GM12878 (cell line): Measurements from ENCODE around the gene NUP205. TPM values are rescaled to one million over a fixed set of nuclear protein-coding genes. Genes with fewer than 3 reads are reported as not detected.

Experiments used
- ATAC-seq: fragments of 200-7000 bp; cut with Tn5 transposase; 3 replicates; pipeline ENCODE4 v1.9.1; 2020; ENCODE audit warnings: mild to moderate bottlenecking, moderate library complexity
- BruUV-seq: library from RNA; stranded (reverse); fragments of 400-500 nt; replicated peaks from 2 replicates; lab custom pipeline; 2021; lab: Mats Ljungman, UMichigan
- CTCF ChIA-PET: fragments of 300-600 bp; sonication (Branson Sonifier 250); formaldehyde crosslinking; extraction: SDS; loops from one replicate; lab custom pipeline; 2021; ENCODE audit warnings: inconsistent platforms; lab: Yijun Ruan, JAX
- POLR2A ChIA-PET: fragments of 350-600 bp; formaldehyde crosslinking; extraction: SDS; loops from one replicate; lab custom pipeline; 2021; ENCODE audit warnings: inconsistent platforms; lab: Charles Lee
- RAD21 ChIA-PET: fragments of 300-600 bp; sonication (Branson Sonifier 250); formaldehyde crosslinking; loops from one replicate; lab custom pipeline; 2023; ENCODE audit warnings: antibody characterized with exemption; ENCODE audit not compliant: unreplicated experiment; lab: Charles Lee
- SMC1A ChIA-PET: fragments of 300-600 bp; sonication (Branson Sonifier 250); formaldehyde crosslinking; loops from one replicate; lab custom pipeline; 2023; ENCODE audit not compliant: unreplicated experiment, uncharacterized antibody; lab: Charles Lee
- DNase-seq: peaks from one replicate; pipeline ENCODE4 v3.0.0-alpha.2; 2011; ENCODE audit warnings: low read depth, low spot score
- FAIRE-seq: peaks from 3 replicates; lab custom pipeline; 2011; peaks lifted over from hg19 to GRCh38; lab: Jason Lieb, UNC
- H2AFZ ChIP-seq: 2 replicates; pipeline ENCODE4 v1.6.0; 2011; ENCODE audit warnings: low read depth, low read length, control low read depth; ENCODE audit not compliant: control insufficient read depth
- H3K27ac ChIP-seq: 2 replicates; pipeline ENCODE4 v1.5.1; 2011; ENCODE audit warnings: control low read depth; ENCODE audit not compliant: control insufficient read depth, insufficient read depth
- H3K27me3 ChIP-seq, 2 experiments: replicated peaks in 1 of 2; 2 replicates each; pipeline versions ENCODE4 v1.6.0 to v1.6.1; 2011; ENCODE audit warnings: low read length in 1 of 2; ENCODE audit not compliant: control insufficient read depth in 2 of 2, insufficient read depth in 2 of 2
- H3K36me3 ChIP-seq, 2 experiments: 2 replicates each; pipeline ENCODE4 v1.5.1; 2011; ENCODE audit warnings: low read length in 1 of 2; ENCODE audit not compliant: control insufficient read depth in 2 of 2, insufficient read depth in 2 of 2
- H3K4me1 ChIP-seq: 2 replicates; pipeline ENCODE4 v1.6.1; 2011; ENCODE audit warnings: mild to moderate bottlenecking, low read length, moderate library complexity, mixed read lengths; ENCODE audit not compliant: control insufficient read depth, insufficient read depth
- H3K4me2 ChIP-seq: 2 replicates; pipeline ENCODE4 v1.6.0; 2011; ENCODE audit warnings: control low read depth; ENCODE audit not compliant: control insufficient read depth, insufficient read depth
- H3K4me3 ChIP-seq: fragments of 200-600 bp; sonication (generic); 2 replicates; pipeline ENCODE4 v1.5.1; 2016
- H3K79me2 ChIP-seq: 2 replicates; pipeline ENCODE4 v1.6.0; 2011; ENCODE audit warnings: low read length; ENCODE audit not compliant: control insufficient read depth, insufficient read depth
- H3K9ac ChIP-seq: 2 replicates; pipeline ENCODE4 v1.8.0; 2011; ENCODE audit warnings: low read length, control low read depth, mixed read lengths; ENCODE audit not compliant: control insufficient read depth, insufficient read depth
- H3K9me3 ChIP-seq: replicated peaks from 3 replicates; pipeline ENCODE4 v1.5.1; 2011; ENCODE audit warnings: mild to moderate bottlenecking, low read length; ENCODE audit not compliant: control insufficient read depth, insufficient read depth
- H4K20me1 ChIP-seq: 2 replicates; pipeline ENCODE4 v1.6.0; 2011; ENCODE audit not compliant: control insufficient read depth, insufficient read depth
- ATF7 ChIP-seq: fragments of 450-650 bp; IDR thresholded peaks from 2 replicates; pipeline ENCODE4 v1.6.1; 2016; ENCODE audit warnings: low read depth, mild to moderate bottlenecking
- DPF2 ChIP-seq: fragments of 450-650 bp; IDR thresholded peaks from 2 replicates; pipeline ENCODE4 v1.6.1; 2017; ENCODE audit warnings: mild to moderate bottlenecking
- FOXM1 ChIP-seq: IDR thresholded peaks from 2 replicates; pipeline ENCODE4 v1.6.1; 2012; ENCODE audit warnings: low read depth, mild to moderate bottlenecking, inconsistent platforms, low read length, moderate library complexity
- HDAC2 ChIP-seq: fragments of 200-600 bp; sonication (generic); IDR thresholded peaks from 2 replicates; pipeline ENCODE4 v1.6.1; 2017
- IKZF2 ChIP-seq, 2 experiments: fragments of 450-650 bp; IDR thresholded peaks; 2 replicates each; pipeline ENCODE4 v1.6.1; 2017; ENCODE audit warnings: mild to moderate bottlenecking in 2 of 2, moderate library complexity in 2 of 2
- KAT2A ChIP-seq: conservative IDR thresholded peaks from 2 replicates; pipeline ENCODE4 v1.6.1; 2011; ENCODE audit warnings: low read depth, low read length; ENCODE audit not compliant: control insufficient read depth
- POLR2AphosphoS5 ChIP-seq: IDR thresholded peaks from 2 replicates; pipeline ENCODE4 v1.6.1; 2011; ENCODE audit warnings: mild to moderate bottlenecking, low read length, inconsistent platforms
- RAD21 ChIP-seq: IDR thresholded peaks from 2 replicates; pipeline ENCODE4 v1.6.1; 2011; ENCODE audit warnings: mild to moderate bottlenecking, low read depth, low read length, moderate library complexity; ENCODE audit not compliant: insufficient read depth
- RB1 ChIP-seq: fragments of 450-650 bp; formaldehyde crosslinking; IDR thresholded peaks from 2 replicates; pipeline ENCODE4 v1.6.1; 2017; ENCODE audit warnings: mild to moderate bottlenecking, borderline replicate concordance
- RCOR1 ChIP-seq: conservative IDR thresholded peaks from 2 replicates; pipeline ENCODE4 v1.6.1; 2012; ENCODE audit warnings: low read depth, low read length, improper control_type of control experiment
- RUNX3 ChIP-seq: IDR thresholded peaks from 2 replicates; pipeline ENCODE4 v1.6.1; 2012; ENCODE audit warnings: low read length, inconsistent platforms
- SKIL ChIP-seq: fragments of 450-650 bp; IDR thresholded peaks from 2 replicates; pipeline ENCODE4 v1.6.1; 2017; ENCODE audit warnings: mild to moderate bottlenecking, low read depth, inconsistent platforms; ENCODE audit not compliant: poor library complexity, severe bottlenecking
- SMC3 ChIP-seq: IDR thresholded peaks from 2 replicates; pipeline ENCODE4 v1.6.1; 2011; ENCODE audit warnings: low read length, improper control_type of control experiment, borderline replicate concordance
- TCF7 ChIP-seq: IDR thresholded peaks from 2 replicates; pipeline ENCODE4 v1.6.1; 2014; ENCODE audit warnings: antibody characterized with exemption, borderline replicate concordance
- ZNF24 ChIP-seq: fragments of 450-650 bp; IDR thresholded peaks from 2 replicates; pipeline ENCODE4 v1.6.1; 2017; ENCODE audit warnings: antibody characterized with exemption, mild to moderate bottlenecking
- WGBS: methylation state at CpG from one replicate; pipeline ENCODE4 v1.1.6; 2016; ENCODE audit warnings: low lambda C conversion rate; ENCODE audit not compliant: insufficient replicate concordance, insufficient coverage; ENCODE audit errors: missing lambda C conversion rate; 5-methylcytosine and 5-hydroxymethylcytosine counted together
- in situ Hi-C: fragments of 300-500 bp; cut with MboI; formaldehyde crosslinking; loops from 9 replicates; pipeline ENCODE4 v1.14.3; 2018; ENCODE audit warnings: mixed read lengths
- intact Hi-C: fragments of 100-400 bp; cut with micrococcal nuclease; formaldehyde crosslinking; loops from one replicate; pipeline ENCODE4 v1.14.2; 2022; ENCODE audit not compliant: unreplicated experiment
- polyA plus RNA-seq, 11 experiments: library from polyadenylated mRNA; depleted of rRNA in 4 of 11; unstranded in 6 of 11; stranded (reverse) in 5 of 11; fragments of >200 nt; fragmentation: Nextera tagmentation in 4 of 11; fragmentation: Illumina TruSeq in 1 of 11; extraction: Ambion mirVana in 4 of 11; extraction: Trizol in 1 of 11; gene quantifications; 1 replicate in 1 of 11; 2 replicates in 10 of 11; pipeline versions ENCODE4 v1.2.1 to v1.2.3, GENCODE V29; 2011 to 2016; ENCODE audit warnings: inconsistent platforms in 2 of 11, missing spikeins in 2 of 11, low read depth in 1 of 11
- total RNA-seq, 4 experiments: library from RNA; depleted of rRNA in 3 of 4; stranded (reverse); fragments of >200 nt in 3 of 4; fragmentation: Illumina TruSeq in 1 of 4; extraction: Trizol in 1 of 4; gene quantifications; 2 replicates each; pipeline versions ENCODE4 v1.2.1 to v1.2.3, GENCODE V29; 2013 to 2021
- TF ChIP-seq, protein P1 (sequence below): fragments of 450-650 bp; IDR thresholded peaks from 2 replicates; pipeline ENCODE4 v1.6.1; 2016; ENCODE audit warnings: mild to moderate bottlenecking
- TF ChIP-seq, protein P2 (sequence below), 3 experiments: IDR thresholded peaks in 2 of 3; conservative IDR thresholded peaks in 1 of 3; 2 replicates each; pipeline ENCODE4 v1.5.1; 2011; ENCODE audit warnings: low read depth in 3 of 3, low read length in 3 of 3, mild to moderate bottlenecking in 3 of 3, control low read depth in 2 of 3, moderate library complexity in 2 of 3, inconsistent platforms in 1 of 3, mixed read lengths in 1 of 3; ENCODE audit not compliant: control insufficient read depth in 2 of 3, insufficient read depth in 1 of 3; ENCODE audit errors: extremely low read depth in 1 of 3

Gene NUP205
- total and polyA plus RNA-seq, 10 of the 15 experiments (the other 5 are each of a cell fraction or from before 2014, with no cell fraction given) = 41.4 to 110 (median 85.9) TPM

DNA sequence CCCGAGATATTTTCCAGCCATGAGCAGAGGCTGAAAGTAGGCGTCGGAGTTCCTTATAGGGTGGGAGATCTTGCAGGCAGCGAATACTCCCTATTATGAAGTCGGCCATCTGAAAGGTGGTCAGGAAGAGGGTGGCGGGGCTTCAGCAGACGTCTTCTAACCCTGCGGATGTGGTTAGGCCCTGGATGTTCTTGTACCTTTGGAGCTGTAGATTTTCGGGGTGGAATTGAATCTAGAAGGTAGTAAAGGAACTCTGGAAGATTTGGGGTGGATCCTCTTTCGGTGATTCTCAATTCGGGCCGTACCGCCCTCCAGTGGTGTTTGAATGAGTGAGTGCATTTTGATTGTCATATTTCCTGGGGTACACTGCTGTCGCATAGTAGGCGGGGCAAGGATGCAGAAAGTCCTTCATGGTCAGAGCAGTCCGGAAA, 635 bp downstream of the NUP205 start:
- 1% methylated on average over 16 of the region's 16 CpGs for whole genome bisulfite sequencing
- ChIA-PET POLR2A (interaction anchor here (0.5 to 1.1 kb wide), 2 partner anchors 12 to 87 kb away, joined by 3 to 4 read pairs; no protein-coding TSS in a partner anchor), SMC1A (interaction anchor here (1.0 kb wide), 1 partner anchor 35 kb away, joined by 3 read pairs; no protein-coding TSS in a partner anchor), CTCF (interaction anchor here (0.7 to 2.5 kb wide), 8 partner anchors 47 to 284 kb away, joined by 3 to 14 read pairs (median 5); no protein-coding TSS in a partner anchor), RAD21 (no interaction called here)
- Histone ChIP-seq H3K4me2 (peak overlapping the region; percentile 61), H3K27ac (peak overlapping the region; percentile 95), H3K4me1 (peaks cover 25% of the 10 kb centered on the region), H4K20me1 (no peaks in the 10 kb centered on the region), H3K9ac (peak overlapping the region; percentile 98), H3K27me3 (no peaks in the 10 kb centered on the region), H3K9me3 (no peaks in the 10 kb centered on the region; the same call in 2 of the 3 replicates), H3K36me3 (no peaks in the 10 kb centered on the region), H3K79me2 (peaks cover 48% of the 10 kb centered on the region), H3K4me3 (peak overlapping the region; percentile 96), H2AFZ (peak overlapping the region; percentile 98)
- intact Hi-C loops = no loop called here
- no TSS peak for BruUV-seq
- peak; percentile 78 for FAIRE-seq
- ATAC-seq = peak; percentile 86
- in situ Hi-C loops = loop anchor here (5.0 to 10.0 kb wide), 2 partner anchors 46 to 564 kb away; partner anchors contain the start of gene CNOT4
- peak; percentile 62 for DNase-seq
- TF ChIP-seq RB1 = 0 out of 2 replicates have a peak, but pooled peaks have one; percentile 20
- no peak for TF ChIP-seq TCF7
- no peak for TF ChIP-seq RCOR1
- TF ChIP-seq SMC3 = peak; percentile 41; the same call in 1 of the 2 replicates
- TF ChIP-seq DPF2 = 0 out of 2 replicates have a peak, but pooled peaks have one; percentile 3
- TF ChIP-seq RUNX3 = peak; percentile 29; the same call in 1 of the 2 replicates
- TF ChIP-seq, protein P1, sequence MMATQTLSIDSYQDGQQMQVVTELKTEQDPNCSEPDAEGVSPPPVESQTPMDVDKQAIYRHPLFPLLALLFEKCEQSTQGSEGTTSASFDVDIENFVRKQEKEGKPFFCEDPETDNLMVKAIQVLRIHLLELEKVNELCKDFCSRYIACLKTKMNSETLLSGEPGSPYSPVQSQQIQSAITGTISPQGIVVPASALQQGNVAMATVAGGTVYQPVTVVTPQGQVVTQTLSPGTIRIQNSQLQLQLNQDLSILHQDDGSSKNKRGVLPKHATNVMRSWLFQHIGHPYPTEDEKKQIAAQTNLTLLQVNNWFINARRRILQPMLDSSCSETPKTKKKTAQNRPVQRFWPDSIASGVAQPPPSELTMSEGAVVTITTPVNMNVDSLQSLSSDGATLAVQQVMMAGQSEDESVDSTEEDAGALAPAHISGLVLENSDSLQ = peak; percentile 56; the same call in 1 of the 2 replicates
- peak; percentile 37; the same call in 1 of the 2 replicates for TF ChIP-seq ATF7
- no peak; the same call in 1 of the 2 replicates for TF ChIP-seq FOXM1
- TF ChIP-seq KAT2A = no peak
- peak; percentile 64 for TF ChIP-seq RAD21
- TF ChIP-seq, protein P2, sequence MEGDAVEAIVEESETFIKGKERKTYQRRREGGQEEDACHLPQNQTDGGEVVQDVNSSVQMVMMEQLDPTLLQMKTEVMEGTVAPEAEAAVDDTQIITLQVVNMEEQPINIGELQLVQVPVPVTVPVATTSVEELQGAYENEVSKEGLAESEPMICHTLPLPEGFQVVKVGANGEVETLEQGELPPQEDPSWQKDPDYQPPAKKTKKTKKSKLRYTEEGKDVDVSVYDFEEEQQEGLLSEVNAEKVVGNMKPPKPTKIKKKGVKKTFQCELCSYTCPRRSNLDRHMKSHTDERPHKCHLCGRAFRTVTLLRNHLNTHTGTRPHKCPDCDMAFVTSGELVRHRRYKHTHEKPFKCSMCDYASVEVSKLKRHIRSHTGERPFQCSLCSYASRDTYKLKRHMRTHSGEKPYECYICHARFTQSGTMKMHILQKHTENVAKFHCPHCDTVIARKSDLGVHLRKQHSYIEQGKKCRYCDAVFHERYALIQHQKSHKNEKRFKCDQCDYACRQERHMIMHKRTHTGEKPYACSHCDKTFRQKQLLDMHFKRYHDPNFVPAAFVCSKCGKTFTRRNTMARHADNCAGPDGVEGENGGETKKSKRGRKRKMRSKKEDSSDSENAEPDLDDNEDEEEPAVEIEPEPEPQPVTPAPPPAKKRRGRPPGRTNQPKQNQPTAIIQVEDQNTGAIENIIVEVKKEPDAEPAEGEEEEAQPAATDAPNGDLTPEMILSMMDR (IDR thresholded peaks at IDR 0.05 in 2 of 3, conservative IDR thresholded peaks at IDR 0.05 in 1 of 3; ENCODE audit: control insufficient read depth in 2 of 3, extremely low read depth in 1 of 3, insufficient read depth in 1 of 3, low read depth in 3 of 3, low read length in 3 of 3) = peak; percentile 62 to 73 (median 71); a peak in 5 of 6 replicates
- peak in 1 of 2 experiments; percentile 22; a peak in 1 of 4 replicates for TF ChIP-seq IKZF2 (IDR thresholded peaks at IDR 0.05)
- TF ChIP-seq ZNF24 = no peak
- TF ChIP-seq SKIL = peak; percentile 14
- TF ChIP-seq HDAC2 = no peak
- 0 out of 2 replicates have a peak, but pooled peaks have one; percentile 12 for TF ChIP-seq POLR2AphosphoS5
